Hematopoietic multipotent progenitor cell (in vitro differentiated cells): Measurements from ENCODE around the gene SNHG17. TPM values are rescaled to one million over a fixed set of nuclear protein-coding genes. Genes with fewer than 3 reads are reported as not detected.
A peak's percentile ranks its signal among the peaks of the same experiment; 100 is the strongest.
"Not testable (repeated sequence)": the region's sequence is repeated elsewhere in the genome, so short reads cannot be mapped to it uniquely, and the experiment has no call there.

ENCODE experiments used
- DNase-seq, 3 donors: peaks; one replicate each; pipeline ENCODE4 v3.0.0-alpha.2; 2011 to 2015; ENCODE audit warnings: low read depth in 2 of 3, low spot score in 2 of 3
- total RNA-seq: library from RNA; depleted of rRNA; stranded (reverse); fragments of >200 nt; gene quantifications from one replicate; pipeline ENCODE4 v1.2.3, GENCODE V29; 2012

SNHG17 gene
- 13.2 TPM for total RNA-seq

- DNase-seq = peak; percentile 89 to 95 (median 94)
Observed at GRCh38 chr20:38434770-38435554, at the start of gene SNHG17. TSS of gene SNHG17 (minus strand) at chr20:38435328.

GRCh38 chr20:38479596-38479995 is 44.5 kb upstream of the SNHG17 start:
- no peak for DNase-seq

- DNase-seq = no peak
Observed at GRCh38 chr20:38477747-38478146, 42.6 kb upstream of the SNHG17 start.

GRCh38 chr20:38473367-38473795 is 38.3 kb upstream of the SNHG17 start:
- DNase-seq = no peak

- peak; percentile 98 to 99 (median 99) for DNase-seq
Observed at GRCh38 chr20:38472513-38473366, 37.6 kb upstream of the SNHG17 start, which contains the start of gene RALGAPB. TSS of gene RALGAPB (plus strand) at chr20:38472843. CDS start at chr20:38488433, 15,590 bp downstream.

GRCh38 chr20:38471987-38472512 is 36.9 kb upstream of the SNHG17 start:
- DNase-seq = peak in 1 of 3 donors; percentile 7

DNA sequence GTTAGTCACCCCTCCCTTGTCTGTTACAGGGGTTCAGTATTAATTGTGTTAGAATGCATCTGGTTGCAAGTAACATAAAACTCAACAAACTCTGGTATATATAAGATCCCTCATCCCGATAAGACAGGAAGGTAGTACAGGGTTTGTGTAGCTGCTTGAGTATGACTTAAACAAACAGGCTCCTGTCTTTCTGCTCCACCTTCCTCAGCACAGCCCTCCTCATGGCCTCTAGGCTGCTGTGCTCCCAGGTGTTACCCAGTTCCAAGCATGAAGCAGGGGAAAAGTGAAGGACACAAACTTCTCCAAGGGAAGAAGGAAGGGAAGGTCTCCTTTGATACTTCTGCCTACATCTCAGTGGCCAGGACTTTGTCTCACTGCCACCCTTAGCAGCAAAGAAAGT is 36.1 kb upstream of the SNHG17 start:
- DNase-seq = no peak

- no peak for DNase-seq
Observed at GRCh38 chr20:38466983-38467382, 31.9 kb upstream of the SNHG17 start.

DNA sequence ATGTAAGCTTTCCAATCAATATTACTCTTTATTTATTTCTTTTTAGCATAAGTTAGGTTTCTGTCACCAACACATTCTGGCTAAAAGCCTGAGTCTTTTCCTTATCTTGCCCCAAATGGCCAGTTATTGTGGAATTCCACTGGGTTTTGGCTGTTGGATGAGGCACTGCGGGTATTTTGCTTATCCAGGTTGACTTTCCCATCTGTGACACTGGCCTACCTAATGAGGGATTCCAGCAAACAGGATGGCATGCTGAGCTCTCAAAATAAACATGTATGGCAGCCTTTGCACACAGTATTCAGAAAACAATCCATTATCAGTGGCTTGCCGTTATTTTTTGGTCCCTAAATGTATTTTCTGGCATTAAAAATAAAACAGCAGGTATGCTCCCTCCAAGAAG is 31.0 kb upstream of the SNHG17 start:
- DNase-seq = no peak

DNA sequence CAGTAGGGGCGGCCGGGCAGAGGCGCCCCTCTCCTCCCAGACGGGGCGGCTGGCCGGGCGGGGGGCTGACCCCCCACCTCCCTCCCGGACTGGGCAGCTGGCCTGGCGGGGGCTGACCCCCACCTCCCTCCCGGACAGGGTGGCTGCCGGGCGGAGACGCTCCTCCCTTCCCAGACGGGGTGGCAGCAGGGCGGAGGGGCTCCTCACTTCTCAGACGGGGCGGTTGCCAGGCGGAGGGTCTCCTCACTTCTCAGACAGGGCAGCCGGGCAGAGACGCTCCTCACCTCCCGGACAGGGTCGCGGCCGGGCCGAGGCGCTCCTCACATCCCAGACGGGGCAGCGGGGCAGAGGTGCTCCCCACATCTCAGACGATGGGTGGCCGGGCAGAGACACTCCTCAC is 26.4 kb upstream of the SNHG17 start:
- not testable (repeated sequence) for DNase-seq

GRCh38 chr20:38461167-38461566 is 26.0 kb upstream of the SNHG17 start:
- DNase-seq = not testable (repeated sequence)

DNA sequence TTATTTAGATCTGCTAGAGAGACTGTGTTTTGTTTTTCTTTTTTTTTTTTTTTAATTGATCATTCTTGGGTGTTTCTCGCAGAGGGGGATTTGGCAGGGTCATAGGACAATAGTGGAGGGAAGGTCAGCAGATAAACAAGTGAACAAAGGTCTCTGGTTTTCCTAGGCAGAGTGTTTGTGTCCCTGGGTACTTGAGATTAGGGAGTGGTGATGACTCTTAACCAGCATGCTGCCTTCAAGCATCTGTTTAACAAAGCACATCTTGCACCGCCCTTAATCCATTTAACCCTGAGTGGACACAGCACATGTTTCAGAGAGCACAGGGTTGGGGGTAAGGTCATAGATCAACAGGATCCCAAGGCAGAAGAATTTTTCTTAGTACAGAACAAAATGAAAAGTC is 25.5 kb upstream of the SNHG17 start:
- DNase-seq = not testable (repeated sequence)

DNA sequence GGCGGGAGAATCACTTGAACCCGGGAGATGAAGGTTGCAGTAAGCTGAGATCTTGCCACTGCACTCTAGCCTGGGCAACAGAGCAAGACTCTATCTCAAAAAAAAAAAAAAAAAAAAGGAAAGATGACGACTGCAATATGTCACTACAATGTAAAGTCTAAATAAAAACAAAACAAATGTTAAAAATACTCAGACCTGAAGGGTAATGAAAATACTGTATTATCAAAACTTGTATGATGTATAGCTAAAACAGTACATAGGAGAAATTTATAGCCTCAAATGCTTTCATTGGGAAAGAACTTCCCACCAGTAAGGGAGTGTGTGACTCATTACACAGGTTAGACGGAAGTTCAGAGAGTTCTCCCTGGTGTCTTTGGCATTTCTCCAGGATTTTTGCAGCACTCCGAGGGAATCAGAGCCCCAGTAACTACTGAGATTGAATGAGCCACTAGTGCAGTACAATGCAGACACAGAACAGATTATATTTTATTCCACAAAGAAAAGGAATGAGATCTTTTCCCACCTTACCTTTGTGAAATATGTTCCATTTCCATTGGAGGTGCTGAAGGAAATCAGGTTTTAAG is 25.0 kb upstream of the SNHG17 start:
- DNase-seq = no peak

DNA sequence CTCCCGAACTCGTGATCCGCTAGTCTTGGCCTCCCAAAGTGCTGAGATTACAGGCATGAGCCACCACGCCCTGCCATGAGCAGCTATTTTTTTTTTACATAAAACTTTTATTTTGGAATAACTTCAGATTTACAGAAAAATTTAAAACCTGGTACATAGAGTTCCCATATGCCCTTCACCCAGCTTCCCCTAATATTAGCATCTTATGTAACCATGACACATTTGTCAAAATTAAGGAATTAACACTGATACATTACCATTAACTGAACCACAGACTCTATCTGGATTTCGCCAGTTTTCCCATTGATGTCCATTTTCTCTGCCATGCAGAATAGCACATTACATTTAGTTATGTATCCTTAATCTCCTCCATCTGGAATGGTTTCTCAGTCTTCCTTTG is 23.2 kb upstream of the SNHG17 start:
- DNase-seq = no peak

- DNase-seq = no peak
Observed at GRCh38 chr20:38454556-38455473, 19.7 kb upstream of the SNHG17 start.

- no peak for DNase-seq
Observed at GRCh38 chr20:38453941-38454340, 18.8 kb upstream of the SNHG17 start.

GRCh38 chr20:38452880-38453624 is 17.9 kb upstream of the SNHG17 start:
- DNase-seq = no peak

DNA sequence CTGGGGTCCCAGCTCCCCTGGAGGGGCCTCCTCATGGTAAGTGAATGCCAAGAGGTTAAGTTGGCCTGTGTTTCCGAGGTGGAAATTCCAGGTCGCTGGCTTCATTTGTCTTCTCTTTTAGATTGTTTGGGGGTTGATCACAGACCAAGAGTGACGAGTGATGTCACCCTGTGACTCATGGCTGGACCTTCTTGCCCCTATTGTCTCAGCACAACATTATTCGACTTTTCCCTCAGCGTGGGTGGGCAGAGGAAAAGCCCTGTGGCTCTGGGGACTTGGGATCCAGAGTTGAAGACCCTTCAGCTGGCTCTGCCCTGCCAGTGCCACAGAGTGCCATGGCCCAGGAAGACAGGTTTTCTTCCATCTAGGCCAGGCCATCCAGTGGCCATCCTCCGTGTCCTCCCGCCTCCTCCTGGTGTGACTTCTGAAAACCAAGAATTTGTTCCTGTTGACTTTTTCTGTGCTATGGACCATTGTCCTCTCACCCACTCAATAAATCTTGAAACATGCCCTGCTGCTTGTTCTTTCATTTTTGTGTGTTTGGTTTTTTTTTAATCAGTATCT is 15.4 kb upstream of the SNHG17 start:
- DNase-seq = no peak

DNA sequence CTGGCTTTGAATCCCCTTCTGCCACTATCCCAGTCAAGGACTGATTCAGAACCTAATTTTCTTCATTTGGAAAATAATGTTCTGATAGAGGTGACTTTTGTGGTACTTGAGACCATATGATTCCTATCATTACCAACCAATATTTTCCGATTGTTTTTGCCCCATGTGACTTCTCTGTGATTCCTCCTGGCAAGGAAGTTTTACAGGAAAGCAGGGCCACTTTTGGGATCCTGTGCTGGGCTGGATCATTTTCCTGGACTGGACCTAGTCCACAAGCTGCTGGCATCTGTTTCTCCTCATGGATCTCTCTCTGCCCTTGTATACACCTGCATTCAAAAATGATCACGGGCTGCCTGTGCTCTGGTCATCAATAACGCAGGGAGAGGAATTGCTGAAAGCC is 13.9 kb upstream of the SNHG17 start:
- DNase-seq = no peak
